ENCODE data around the gene MAN1C1. TPM values are rescaled to one million over a fixed set of nuclear protein-coding genes. Genes with fewer than 3 reads are reported as not detected.

MAN1C1 gene
- total and polyA plus RNA-seq, 9 of the 15 experiments (the other 6 are each of a cell fraction or from before 2014, with no cell fraction given) = 0.04 to 0.44 (median 0.10) TPM; not detected in 3

DNA sequence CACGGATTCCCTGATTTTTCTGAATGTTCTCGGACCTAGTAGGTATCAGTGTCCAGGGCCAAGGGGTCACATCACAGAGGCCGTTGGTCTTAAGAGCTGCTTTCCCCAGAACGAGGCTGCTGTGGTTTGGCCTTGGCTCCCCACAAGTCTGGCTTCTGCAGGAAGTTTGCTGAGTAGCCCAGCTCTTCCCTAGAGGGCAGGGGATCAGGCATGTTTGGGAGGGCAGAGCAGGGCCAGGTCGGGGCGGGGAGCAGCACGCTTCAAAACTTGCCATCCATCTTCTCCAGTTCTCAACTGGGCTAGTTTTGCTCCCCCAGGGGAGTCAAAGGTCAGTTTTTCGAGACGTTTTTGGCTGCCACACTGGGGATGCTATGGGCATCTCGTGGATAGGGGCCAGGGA is 37.0 kb downstream of the MAN1C1 start:
- intact Hi-C loops (cut with micrococcal nuclease) = no loop called here

More for the DNA sequence above, 37.0 kb downstream of the MAN1C1 start:
- H4K20me1 ChIP-seq (replicated peaks; ENCODE audit: control insufficient read depth, insufficient read depth, low read length) = peaks cover 4% of the 10 kb centered on the region
- WGBS (ENCODE audit: insufficient coverage, low coverage, missing lambda C conversion rate) = 1% methylated on average over 10 of the region's 10 CpGs
- TF ChIP-seq, protein P1, sequence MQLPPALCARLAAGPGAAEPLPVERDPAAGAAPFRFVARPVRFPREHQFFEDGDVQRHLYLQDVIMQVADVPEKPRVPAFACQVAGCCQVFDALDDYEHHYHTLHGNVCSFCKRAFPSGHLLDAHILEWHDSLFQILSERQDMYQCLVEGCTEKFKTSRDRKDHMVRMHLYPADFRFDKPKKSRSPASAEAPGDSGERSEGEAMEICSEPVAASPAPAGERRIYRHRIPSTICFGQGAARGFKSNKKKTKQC (CRISPR knock-in tag; IDR thresholded peaks at IDR 0.05) = no peak
- TF ChIP-seq, protein P2, sequence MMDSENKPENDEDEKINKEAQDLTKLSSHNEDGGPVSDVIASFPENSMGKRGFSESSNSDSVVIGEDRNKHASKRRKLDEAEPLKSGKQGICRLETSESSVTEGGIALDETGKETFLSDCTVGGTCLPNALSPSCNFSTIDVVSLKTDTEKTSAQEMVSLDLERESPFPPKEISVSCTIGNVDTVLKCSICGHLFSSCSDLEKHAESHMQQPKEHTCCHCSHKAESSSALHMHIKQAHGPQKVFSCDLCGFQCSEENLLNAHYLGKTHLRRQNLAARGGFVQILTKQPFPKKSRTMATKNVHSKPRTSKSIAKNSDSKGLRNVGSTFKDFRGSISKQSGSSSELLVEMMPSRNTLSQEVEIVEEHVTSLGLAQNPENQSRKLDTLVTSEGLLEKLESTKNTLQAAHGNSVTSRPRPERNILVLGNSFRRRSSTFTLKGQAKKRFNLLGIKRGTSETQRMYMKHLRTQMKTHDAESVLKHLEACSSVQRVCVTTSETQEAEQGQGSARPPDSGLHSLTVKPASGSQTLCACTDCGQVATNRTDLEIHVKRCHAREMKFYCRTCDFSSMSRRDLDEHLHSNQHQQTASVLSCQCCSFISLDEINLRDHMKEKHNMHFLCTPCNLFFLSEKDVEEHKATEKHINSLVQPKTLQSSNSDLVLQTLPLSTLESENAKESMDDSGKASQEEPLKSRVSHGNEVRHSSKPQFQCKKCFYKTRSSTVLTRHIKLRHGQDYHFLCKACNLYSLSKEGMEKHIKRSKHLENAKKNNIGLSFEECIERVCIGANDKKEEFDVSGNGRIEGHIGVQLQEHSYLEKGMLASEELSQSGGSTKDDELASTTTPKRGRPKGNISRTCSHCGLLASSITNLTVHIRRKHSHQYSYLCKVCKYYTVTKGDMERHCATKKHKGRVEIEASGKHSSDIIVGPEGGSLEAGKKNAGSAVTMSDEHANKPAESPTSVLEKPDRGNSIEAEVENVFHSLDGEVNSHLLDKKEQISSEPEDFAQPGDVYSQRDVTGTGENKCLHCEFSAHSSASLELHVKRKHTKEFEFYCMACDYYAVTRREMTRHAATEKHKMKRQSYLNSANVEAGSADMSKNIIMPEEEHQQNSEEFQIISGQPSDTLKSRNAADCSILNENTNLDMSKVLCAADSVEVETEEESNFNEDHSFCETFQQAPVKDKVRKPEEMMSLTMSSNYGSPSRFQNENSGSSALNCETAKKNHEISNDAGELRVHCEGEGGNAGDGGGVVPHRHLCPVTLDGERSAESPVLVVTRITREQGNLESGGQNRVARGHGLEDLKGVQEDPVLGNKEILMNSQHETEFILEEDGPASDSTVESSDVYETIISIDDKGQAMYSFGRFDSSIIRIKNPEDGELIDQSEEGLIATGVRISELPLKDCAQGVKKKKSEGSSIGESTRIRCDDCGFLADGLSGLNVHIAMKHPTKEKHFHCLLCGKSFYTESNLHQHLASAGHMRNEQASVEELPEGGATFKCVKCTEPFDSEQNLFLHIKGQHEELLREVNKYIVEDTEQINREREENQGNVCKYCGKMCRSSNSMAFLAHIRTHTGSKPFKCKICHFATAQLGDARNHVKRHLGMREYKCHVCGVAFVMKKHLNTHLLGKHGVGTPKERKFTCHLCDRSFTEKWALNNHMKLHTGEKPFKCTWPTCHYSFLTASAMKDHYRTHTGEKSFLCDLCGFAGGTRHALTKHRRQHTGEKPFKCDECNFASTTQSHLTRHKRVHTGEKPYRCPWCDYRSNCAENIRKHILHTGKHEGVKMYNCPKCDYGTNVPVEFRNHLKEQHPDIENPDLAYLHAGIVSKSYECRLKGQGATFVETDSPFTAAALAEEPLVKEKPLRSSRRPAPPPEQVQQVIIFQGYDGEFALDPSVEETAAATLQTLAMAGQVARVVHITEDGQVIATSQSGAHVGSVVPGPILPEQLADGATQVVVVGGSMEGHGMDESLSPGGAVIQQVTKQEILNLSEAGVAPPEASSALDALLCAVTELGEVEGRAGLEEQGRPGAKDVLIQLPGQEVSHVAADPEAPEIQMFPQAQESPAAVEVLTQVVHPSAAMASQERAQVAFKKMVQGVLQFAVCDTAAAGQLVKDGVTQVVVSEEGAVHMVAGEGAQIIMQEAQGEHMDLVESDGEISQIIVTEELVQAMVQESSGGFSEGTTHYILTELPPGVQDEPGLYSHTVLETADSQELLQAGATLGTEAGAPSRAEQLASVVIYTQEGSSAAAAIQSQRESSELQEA (IDR thresholded peaks at IDR 0.05; ENCODE audit: low read depth) = no peak
- TF ChIP-seq DNMT1 (IDR thresholded peaks at IDR 0.05) (no peak), ZNF589 (CRISPR knock-in tag; IDR thresholded peaks at IDR 0.05; ENCODE audit: low read depth) (no peak), AFF1 (IDR thresholded peaks at IDR 0.05; ENCODE audit: low read depth in 1 of 2, partially characterized antibody in 2 of 2) (no peak), SNAPC5 (CRISPR knock-in tag; IDR thresholded peaks at IDR 0.05) (no peak), ZNF316 (IDR thresholded peaks at IDR 0.05) (no peak), BRCA1 (IDR thresholded peaks at IDR 0.05) (no peak), BRCA1 (CRISPR knock-in tag; IDR thresholded peaks at IDR 0.05) (no peak)
- H3K36me3 ChIP-seq (ENCODE audit: control insufficient read depth, insufficient read depth, low read length) = no peaks in the 10 kb centered on the region
- no peaks in the 10 kb centered on the region for H3K4me1 ChIP-seq (replicated peaks in 1 of 2; ENCODE audit: control insufficient read depth in 2 of 2, insufficient read depth in 2 of 2, low read length in 2 of 2)
- POLR2A ChIA-PET = no interaction called here
- BruUV-seq (replicated peaks) = no TSS peak
- no peak overlapping the region for H3K27ac ChIP-seq (ENCODE audit: extremely low read depth, low read depth, low read length)
- H3K4me2 ChIP-seq (ENCODE audit: insufficient read depth, low read length) = no peak overlapping the region
- H3K9ac ChIP-seq (ENCODE audit: insufficient read depth in 1 of 2, low read depth in 2 of 2, low read length in 2 of 2) = no peak overlapping the region
- no peaks in the 10 kb centered on the region for H3K9me1 ChIP-seq (ENCODE audit: control insufficient read depth, insufficient read depth, low read length)
- CTCF ChIA-PET (ENCODE audit: low intra/inter-chr PET ratio) = no interaction called here
- no peak for ATAC-seq
- in situ Hi-C loops (cut with MboI) = no loop called here
- DNase-seq (ENCODE audit: extremely low read depth in 1 of 4, low spot score in 3 of 4) = no peak
- no peaks in the 10 kb centered on the region for H3K79me2 ChIP-seq (ENCODE audit: control insufficient read depth, insufficient read depth, low read length)
- FAIRE-seq = no peak
- no peaks in the 10 kb centered on the region for H3K9me3 ChIP-seq (replicated peaks; ENCODE audit: control insufficient read depth, insufficient read depth, low read depth, low read length)
- H3K4me3 ChIP-seq = no peak overlapping the region
- H2AFZ ChIP-seq (ENCODE audit: low read depth, low read length) = no peak overlapping the region
- H3K27me3 ChIP-seq (ENCODE audit: control insufficient read depth in 2 of 2, insufficient read depth in 2 of 2, low read length in 2 of 2) = peaks cover 69 to 93% of the 10 kb centered on the region in 2 experiments
